T1000 (cell line): ENCODE results near the gene MAGEA2.
"Not testable (repeated sequence)": the region's sequence is repeated elsewhere in the genome, so short reads cannot be mapped to it uniquely, and the experiment has no call there.

Experiments used
- DNase-seq: peaks from one replicate; lab custom pipeline; 2025; ENCODE audit warnings: mixed read lengths; lab: John Stamatoyannopoulos, UW

The MAGEA2 gene

DNA sequence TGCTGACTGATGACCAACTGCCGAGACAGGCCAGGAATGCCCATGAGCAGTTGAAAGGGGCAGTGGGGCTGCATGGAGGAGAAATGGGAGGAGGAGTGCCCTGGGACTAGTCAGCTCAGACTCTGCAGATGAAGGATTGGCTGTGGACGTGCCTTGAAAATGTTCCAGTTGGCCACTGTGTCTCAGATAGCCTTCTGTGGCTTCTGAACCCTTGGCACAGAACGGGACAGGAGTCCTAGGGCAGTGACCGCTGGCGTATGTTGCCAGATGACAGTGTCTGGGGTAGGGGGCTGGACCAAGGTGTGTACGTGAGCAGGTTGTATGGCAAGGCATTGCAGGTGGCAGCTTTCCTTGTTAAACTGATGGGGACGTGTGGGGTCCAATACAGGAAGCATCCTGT is 47.1 kb downstream of the MAGEA2 start:
- not testable (repeated sequence) for DNase-seq

DNA sequence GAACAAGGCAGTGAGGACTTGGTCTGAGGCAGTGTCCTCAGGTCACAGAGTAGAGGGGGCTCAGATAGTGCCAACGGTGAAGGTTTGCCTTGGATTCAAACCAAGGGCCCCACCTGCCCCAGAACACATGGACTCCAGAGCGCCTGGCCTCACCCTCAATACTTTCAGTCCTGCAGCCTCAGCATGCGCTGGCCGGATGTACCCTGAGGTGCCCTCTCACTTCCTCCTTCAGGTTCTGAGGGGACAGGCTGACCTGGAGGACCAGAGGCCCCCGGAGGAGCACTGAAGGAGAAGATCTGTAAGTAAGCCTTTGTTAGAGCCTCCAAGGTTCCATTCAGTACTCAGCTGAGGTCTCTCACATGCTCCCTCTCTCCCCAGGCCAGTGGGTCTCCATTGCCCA is 53.3 kb downstream of the MAGEA2 start:
- DNase-seq, result not testable (repeated sequence)
